Measurements from ENCODE around the gene PPIA.
"Not testable (repeated sequence)": the region's sequence is repeated elsewhere in the genome, so short reads cannot be mapped to it uniquely, and the experiment has no call there.

PPIA gene

DNA sequence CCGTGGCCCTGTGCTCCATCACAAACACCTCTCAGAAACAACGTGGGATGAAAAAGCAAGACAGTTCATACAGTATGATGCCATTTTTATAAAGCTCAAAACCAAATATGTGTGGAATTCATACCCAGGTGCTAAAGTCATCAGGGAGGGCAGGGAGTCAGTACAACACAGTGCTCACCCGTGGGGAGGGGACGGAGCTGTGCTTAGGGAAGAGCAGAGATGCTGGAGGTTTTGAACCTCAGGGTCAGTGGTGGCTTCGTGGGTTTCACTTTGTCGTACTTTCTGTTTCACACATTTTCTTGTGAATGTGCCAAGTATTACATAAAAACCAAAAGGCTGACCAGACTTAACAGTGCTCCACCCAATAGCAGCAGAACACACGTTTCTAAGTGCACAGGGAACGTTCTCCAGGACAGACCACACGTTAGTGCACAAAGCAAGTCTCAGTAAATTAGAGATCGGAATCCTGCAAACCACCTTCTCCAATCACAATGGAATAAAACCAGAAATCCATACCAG lies 26.6 kb upstream of the PPIA start:
- Histone ChIP-seq H3K4me3 (ENCODE audit: low read length in 2 of 2) (peak overlapping the region in 1 of 2 donors; percentile 50), H3K27me3 (ENCODE audit: control insufficient read depth in 2 of 2, insufficient read depth in 2 of 2, low read length in 2 of 2) (peaks cover 0 to 2% of the 10 kb centered on the region in 2 donors), H3K9me3 (ENCODE audit: control insufficient read depth in 2 of 2, low read length in 2 of 2) (no peaks in the 10 kb centered on the region), H3K36me3 (ENCODE audit: control insufficient read depth in 2 of 2, insufficient read depth in 2 of 2, low read length in 2 of 2) (peaks cover 23 to 28% of the 10 kb centered on the region in 2 donors), H3K4me1 (ENCODE audit: control insufficient read depth in 2 of 2, insufficient read depth in 2 of 2, low read length in 2 of 2) (peaks cover 26 to 32% of the 10 kb centered on the region in 2 donors), H3K27ac (ENCODE audit: low read depth in 2 of 2, low read length in 2 of 2) (peak overlapping the region in 1 of 2 donors; percentile 23), H3K9ac (ENCODE audit: low read depth in 1 of 2, low read length in 2 of 2) (no peak overlapping the region)

DNA sequence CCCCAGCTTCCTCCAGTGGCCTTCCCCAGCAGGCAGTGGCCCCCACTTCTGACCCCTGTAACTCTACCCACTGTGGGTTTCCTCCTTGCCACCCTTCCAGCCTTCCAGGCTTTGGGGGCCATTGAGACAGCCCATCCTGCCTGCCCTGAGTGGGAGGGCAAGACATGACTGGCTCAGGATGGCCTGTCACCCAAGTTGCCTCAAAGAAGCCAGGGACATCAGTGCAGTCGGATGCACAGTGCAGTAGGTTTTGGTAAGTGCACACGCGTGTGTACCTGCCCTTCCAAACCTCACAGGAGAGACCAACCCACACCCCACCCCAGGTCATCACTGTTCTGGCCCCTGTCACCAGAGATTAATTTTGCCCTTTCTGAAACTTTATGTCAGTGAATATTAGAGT lies 25.1 kb upstream of the PPIA start:
- Histone ChIP-seq H3K9me3 (ENCODE audit: control insufficient read depth in 2 of 2, low read length in 2 of 2) (no peaks in the 10 kb centered on the region), H3K9ac (ENCODE audit: low read depth in 1 of 2, low read length in 2 of 2) (no peak overlapping the region), H3K4me1 (ENCODE audit: control insufficient read depth in 2 of 2, insufficient read depth in 2 of 2, low read length in 2 of 2) (peaks cover 26 to 32% of the 10 kb centered on the region in 2 donors), H3K4me3 (ENCODE audit: low read length in 2 of 2) (no peak overlapping the region), H3K36me3 (ENCODE audit: control insufficient read depth in 2 of 2, insufficient read depth in 2 of 2, low read length in 2 of 2) (peaks cover 9 to 13% of the 10 kb centered on the region in 2 donors), H3K27me3 (ENCODE audit: control insufficient read depth in 2 of 2, insufficient read depth in 2 of 2, low read length in 2 of 2) (peaks cover 0 to 2% of the 10 kb centered on the region in 2 donors), H3K27ac (ENCODE audit: low read depth in 2 of 2, low read length in 2 of 2) (no peak overlapping the region)

DNA sequence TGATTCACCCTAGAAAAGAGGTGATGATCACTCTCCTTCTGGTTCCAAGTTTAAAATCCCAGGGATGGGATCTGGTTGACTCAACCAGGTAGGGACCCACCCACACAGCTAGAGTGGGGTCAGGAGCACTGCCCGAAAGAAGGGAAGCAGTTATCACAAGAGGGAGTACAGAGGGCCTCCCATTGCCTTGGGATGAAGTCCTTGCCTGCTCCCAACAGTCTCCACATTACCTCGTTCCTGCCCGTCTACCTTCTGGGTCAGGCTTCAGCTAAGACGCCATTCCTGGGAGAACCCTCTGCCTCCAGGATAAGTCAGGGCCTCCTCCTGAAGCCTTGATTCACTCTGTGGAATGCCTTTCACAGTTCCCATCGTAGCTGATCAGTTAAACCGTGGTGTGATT lies 24.0 kb upstream of the PPIA start:
- Histone ChIP-seq H3K9ac (ENCODE audit: low read depth in 1 of 2, low read length in 2 of 2) (no peak overlapping the region), H3K4me3 (ENCODE audit: low read length in 2 of 2) (no peak overlapping the region)

DNA sequence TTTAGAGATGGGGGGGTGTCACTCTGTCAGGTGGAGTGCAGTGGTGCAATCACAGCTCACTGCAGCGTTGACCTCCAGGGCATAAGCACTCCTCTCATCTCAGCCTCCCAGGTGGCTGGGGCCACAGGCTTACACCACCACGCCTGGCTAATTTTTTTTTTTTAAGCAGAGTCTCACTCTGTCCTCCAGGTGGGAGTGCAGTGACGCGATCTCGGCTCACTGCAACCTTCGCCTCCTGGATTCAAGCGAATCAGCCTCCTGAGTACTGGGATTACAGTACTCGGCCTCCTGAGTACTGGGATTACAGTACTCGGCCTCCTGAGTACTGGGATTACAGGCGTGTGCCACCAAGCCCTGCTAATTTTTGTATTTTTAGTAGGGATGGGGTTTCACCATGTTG lies 23.6 kb upstream of the PPIA start:
- H3K27me3 ChIP-seq (ENCODE audit: control insufficient read depth in 2 of 2, insufficient read depth in 2 of 2, low read length in 2 of 2) = peaks cover 0 to 2% of the 10 kb centered on the region in 2 donors
- H3K9ac ChIP-seq (ENCODE audit: low read depth in 1 of 2, low read length in 2 of 2) = no peak overlapping the region
- H3K4me1 ChIP-seq (ENCODE audit: control insufficient read depth in 2 of 2, insufficient read depth in 2 of 2, low read length in 2 of 2) = peaks cover 21 to 25% of the 10 kb centered on the region in 2 donors
- H3K9me3 ChIP-seq (ENCODE audit: control insufficient read depth in 2 of 2, low read length in 2 of 2) = no peaks in the 10 kb centered on the region
- no peak overlapping the region for H3K27ac ChIP-seq (ENCODE audit: low read depth in 2 of 2, low read length in 2 of 2)
- no peaks in the 10 kb centered on the region for H3K36me3 ChIP-seq (ENCODE audit: control insufficient read depth in 2 of 2, insufficient read depth in 2 of 2, low read length in 2 of 2)
- H3K4me3 ChIP-seq (ENCODE audit: low read length in 2 of 2) = no peak overlapping the region

More for the DNA sequence above, 24.0 kb upstream of the PPIA start:
- Histone ChIP-seq H3K27ac (ENCODE audit: low read depth in 2 of 2, low read length in 2 of 2) (no peak overlapping the region), H3K4me1 (ENCODE audit: control insufficient read depth in 2 of 2, insufficient read depth in 2 of 2, low read length in 2 of 2) (peaks cover 25 to 29% of the 10 kb centered on the region in 2 donors), H3K27me3 (ENCODE audit: control insufficient read depth in 2 of 2, insufficient read depth in 2 of 2, low read length in 2 of 2) (peaks cover 0 to 2% of the 10 kb centered on the region in 2 donors), H3K36me3 (ENCODE audit: control insufficient read depth in 2 of 2, insufficient read depth in 2 of 2, low read length in 2 of 2) (peaks cover 0 to 3% of the 10 kb centered on the region in 2 donors), H3K9me3 (ENCODE audit: control insufficient read depth in 2 of 2, low read length in 2 of 2) (no peaks in the 10 kb centered on the region)

DNA sequence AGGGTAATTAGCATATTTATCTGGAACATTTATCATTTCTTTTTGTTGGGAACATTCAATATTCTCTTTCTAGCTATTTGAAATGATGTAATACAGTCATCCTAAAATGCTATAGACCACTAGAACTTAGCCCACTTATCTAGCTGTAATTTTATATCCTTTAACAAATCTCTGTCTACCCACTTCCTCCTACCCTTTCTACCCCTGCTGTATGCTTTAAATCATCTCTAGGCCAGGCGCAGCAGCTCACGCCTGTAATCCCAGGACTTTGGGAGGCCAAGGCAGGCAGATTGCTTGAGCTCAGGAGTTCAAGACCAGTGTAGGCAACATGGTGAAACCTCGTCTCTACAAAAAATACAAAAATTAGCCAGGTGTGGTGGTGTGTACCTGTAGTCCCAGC lies 22.0 kb upstream of the PPIA start:
- not testable (repeated sequence) for H3K4me1 ChIP-seq (ENCODE audit: control insufficient read depth in 2 of 2, insufficient read depth in 2 of 2, low read length in 2 of 2); H3K9me3 ChIP-seq (ENCODE audit: control insufficient read depth in 2 of 2, low read length in 2 of 2); H3K9ac ChIP-seq (ENCODE audit: low read depth in 1 of 2, low read length in 2 of 2); H3K4me3 ChIP-seq (ENCODE audit: low read length in 2 of 2); H3K27me3 ChIP-seq (ENCODE audit: control insufficient read depth in 2 of 2, insufficient read depth in 2 of 2, low read length in 2 of 2); H3K27ac ChIP-seq (ENCODE audit: low read depth in 2 of 2, low read length in 2 of 2); H3K36me3 ChIP-seq (ENCODE audit: control insufficient read depth in 2 of 2, insufficient read depth in 2 of 2, low read length in 2 of 2)

DNA sequence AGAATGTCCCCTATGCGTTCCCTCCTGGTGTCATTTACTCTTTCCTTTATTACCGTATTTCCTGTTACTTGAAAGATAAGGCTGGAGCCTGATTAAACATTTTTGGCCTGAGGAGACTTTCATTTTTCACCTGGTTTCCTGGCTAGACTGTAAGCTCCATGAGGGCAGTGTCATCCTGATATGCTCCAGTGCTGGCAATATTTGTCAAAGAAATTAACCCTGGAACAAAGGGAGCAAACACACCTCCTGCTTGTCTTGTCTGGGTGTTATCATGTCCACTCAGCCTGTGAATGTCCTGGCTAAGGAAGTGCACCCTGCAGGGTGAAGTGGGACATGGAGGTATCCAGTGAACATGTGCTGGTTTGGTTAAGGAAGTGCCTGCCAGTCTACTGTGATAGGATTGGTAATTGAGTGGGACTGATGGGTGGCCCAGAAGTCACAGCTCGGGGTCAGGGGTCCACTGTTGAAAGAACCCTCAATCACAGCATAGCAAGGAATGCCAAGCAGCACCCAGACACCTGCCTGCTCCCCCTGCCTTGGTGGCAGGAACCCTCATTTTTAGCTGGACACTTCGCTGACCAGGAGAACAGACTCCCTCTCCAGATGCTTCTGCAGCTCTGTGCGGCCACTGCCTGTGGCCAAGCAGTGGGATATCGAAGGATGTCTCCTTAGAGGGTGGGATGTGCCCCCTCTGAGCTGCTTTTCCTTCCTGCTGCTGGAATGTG lies 20.9 kb upstream of the PPIA start:
- Histone ChIP-seq H3K9me3 (ENCODE audit: control insufficient read depth in 2 of 2, low read length in 2 of 2) (no peaks in the 10 kb centered on the region), H3K4me1 (ENCODE audit: control insufficient read depth in 2 of 2, insufficient read depth in 2 of 2, low read length in 2 of 2) (no peaks in the 10 kb centered on the region), H3K36me3 (ENCODE audit: control insufficient read depth in 2 of 2, insufficient read depth in 2 of 2, low read length in 2 of 2) (no peaks in the 10 kb centered on the region), H3K9ac (ENCODE audit: low read depth in 1 of 2, low read length in 2 of 2) (no peak overlapping the region), H3K4me3 (ENCODE audit: low read length in 2 of 2) (no peak overlapping the region), H3K27me3 (ENCODE audit: control insufficient read depth in 2 of 2, insufficient read depth in 2 of 2, low read length in 2 of 2) (peaks cover 0 to 2% of the 10 kb centered on the region in 2 donors), H3K27ac (ENCODE audit: low read depth in 2 of 2, low read length in 2 of 2) (no peak overlapping the region)

DNA sequence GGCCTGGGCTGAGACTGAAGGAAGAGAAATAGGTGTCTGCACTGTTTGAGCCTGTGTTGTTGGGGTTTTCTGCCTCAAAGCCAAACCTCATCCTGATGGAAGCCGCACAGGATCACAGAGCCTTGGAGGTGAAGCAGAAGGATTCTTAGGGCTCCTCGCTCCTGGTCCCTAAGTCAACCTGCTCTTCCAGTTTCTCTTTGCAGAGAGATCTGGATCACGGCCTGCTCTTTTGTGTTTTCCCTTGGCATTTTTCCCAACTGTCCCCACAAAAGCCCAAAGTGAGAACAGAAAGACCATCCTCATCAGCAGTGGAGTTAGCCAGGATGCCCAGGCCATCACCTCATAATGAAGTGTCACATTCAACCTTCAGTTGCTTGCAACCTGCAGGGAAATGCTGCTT lies 20.3 kb upstream of the PPIA start:
- Histone ChIP-seq H3K27me3 (ENCODE audit: control insufficient read depth in 2 of 2, insufficient read depth in 2 of 2, low read length in 2 of 2) (no peaks in the 10 kb centered on the region), H3K4me3 (ENCODE audit: low read length in 2 of 2) (no peak overlapping the region), H3K36me3 (ENCODE audit: control insufficient read depth in 2 of 2, insufficient read depth in 2 of 2, low read length in 2 of 2) (no peaks in the 10 kb centered on the region), H3K9ac (ENCODE audit: low read depth in 1 of 2, low read length in 2 of 2) (no peak overlapping the region), H3K27ac (ENCODE audit: low read depth in 2 of 2, low read length in 2 of 2) (no peak overlapping the region), H3K9me3 (ENCODE audit: control insufficient read depth in 2 of 2, low read length in 2 of 2) (no peaks in the 10 kb centered on the region), H3K4me1 (ENCODE audit: control insufficient read depth in 2 of 2, insufficient read depth in 2 of 2, low read length in 2 of 2) (no peaks in the 10 kb centered on the region)

DNA sequence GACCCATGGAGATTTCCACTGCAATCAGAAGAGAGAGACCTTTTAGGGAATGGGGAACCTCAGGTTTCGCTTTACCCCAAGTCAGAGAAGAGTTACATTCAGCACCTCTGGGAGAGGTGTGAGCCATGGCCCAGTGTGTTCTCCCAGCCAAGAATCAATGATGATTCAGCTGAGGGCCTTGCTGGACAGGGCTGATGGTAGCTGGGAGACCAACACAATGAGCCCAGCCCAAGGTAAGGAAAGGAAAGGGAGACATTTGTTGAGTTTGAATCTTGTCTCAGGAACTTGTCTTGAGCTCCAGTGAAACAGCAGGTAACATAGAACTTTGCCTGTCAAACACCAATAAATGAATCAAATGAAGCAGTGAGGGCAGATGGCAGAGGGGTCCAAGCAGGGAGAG lies 14.0 kb upstream of the PPIA start:
- H3K9me3 ChIP-seq (ENCODE audit: control insufficient read depth in 2 of 2, low read length in 2 of 2) = peaks cover 0 to 4% of the 10 kb centered on the region in 2 donors
- H3K4me1 ChIP-seq (ENCODE audit: control insufficient read depth in 2 of 2, insufficient read depth in 2 of 2, low read length in 2 of 2) = no peaks in the 10 kb centered on the region
- H3K27me3 ChIP-seq (ENCODE audit: control insufficient read depth in 2 of 2, insufficient read depth in 2 of 2, low read length in 2 of 2) = no peaks in the 10 kb centered on the region
- H3K4me3 ChIP-seq (ENCODE audit: low read length in 2 of 2) = no peak overlapping the region
- H3K36me3 ChIP-seq (ENCODE audit: control insufficient read depth in 2 of 2, insufficient read depth in 2 of 2, low read length in 2 of 2) = no peaks in the 10 kb centered on the region
- no peak overlapping the region for H3K27ac ChIP-seq (ENCODE audit: low read depth in 2 of 2, low read length in 2 of 2)
- no peak overlapping the region for H3K9ac ChIP-seq (ENCODE audit: low read depth in 1 of 2, low read length in 2 of 2)

DNA sequence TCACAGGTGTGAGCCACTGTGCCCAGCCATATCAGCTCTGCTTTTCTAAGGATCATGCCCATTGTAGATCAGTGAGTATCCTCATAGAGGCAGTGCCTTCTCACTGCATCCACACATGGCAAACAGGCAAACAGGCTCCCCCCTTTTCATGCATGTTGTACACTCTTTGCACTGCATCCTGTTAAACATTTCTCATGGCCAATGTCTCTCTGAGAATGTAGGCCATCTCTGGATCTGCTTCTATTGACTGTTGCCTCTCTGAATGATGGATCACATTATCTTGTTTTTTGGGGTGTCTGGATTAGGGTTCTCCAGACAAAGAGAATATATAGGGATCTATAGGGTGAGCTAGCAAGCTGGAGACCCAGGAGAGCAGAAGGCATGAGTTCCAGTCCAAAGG lies 13.1 kb upstream of the PPIA start:
- H3K4me3 ChIP-seq (ENCODE audit: low read length in 2 of 2) = no peak overlapping the region
- H3K9me3 ChIP-seq (ENCODE audit: control insufficient read depth in 2 of 2, low read length in 2 of 2) = peaks cover 0 to 4% of the 10 kb centered on the region in 2 donors
- no peak overlapping the region for H3K27ac ChIP-seq (ENCODE audit: low read depth in 2 of 2, low read length in 2 of 2)
- no peak overlapping the region for H3K9ac ChIP-seq (ENCODE audit: low read depth in 1 of 2, low read length in 2 of 2)
- H3K27me3 ChIP-seq (ENCODE audit: control insufficient read depth in 2 of 2, insufficient read depth in 2 of 2, low read length in 2 of 2) = no peaks in the 10 kb centered on the region
- no peaks in the 10 kb centered on the region for H3K4me1 ChIP-seq (ENCODE audit: control insufficient read depth in 2 of 2, insufficient read depth in 2 of 2, low read length in 2 of 2)
- H3K36me3 ChIP-seq (ENCODE audit: control insufficient read depth in 2 of 2, insufficient read depth in 2 of 2, low read length in 2 of 2) = no peaks in the 10 kb centered on the region

DNA sequence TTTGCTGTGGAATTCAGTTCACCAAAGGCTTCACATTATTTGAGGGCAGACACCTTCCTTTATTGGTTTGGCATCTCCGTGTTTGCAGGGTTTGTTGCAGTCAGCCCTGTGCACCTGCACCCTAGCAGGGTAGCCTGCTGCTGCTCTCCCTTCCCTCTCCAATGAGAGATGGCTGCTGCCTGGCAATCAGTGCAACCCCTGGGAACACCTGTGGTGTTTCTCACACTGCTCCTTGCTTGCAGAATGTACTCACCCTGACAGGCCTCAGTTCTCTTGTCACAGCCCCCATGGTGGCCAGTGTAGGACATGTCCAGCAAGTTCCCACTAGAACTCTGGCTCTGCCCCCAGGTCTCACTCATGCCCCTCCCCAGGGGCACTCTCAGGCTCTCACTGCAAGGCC lies 12.1 kb upstream of the PPIA start:
- no peak overlapping the region for H3K4me3 ChIP-seq (ENCODE audit: low read length in 2 of 2)
- no peak overlapping the region for H3K27ac ChIP-seq (ENCODE audit: low read depth in 2 of 2, low read length in 2 of 2)
- H3K27me3 ChIP-seq (ENCODE audit: control insufficient read depth in 2 of 2, insufficient read depth in 2 of 2, low read length in 2 of 2) = no peaks in the 10 kb centered on the region
- no peaks in the 10 kb centered on the region for H3K4me1 ChIP-seq (ENCODE audit: control insufficient read depth in 2 of 2, insufficient read depth in 2 of 2, low read length in 2 of 2)
- peaks cover 0 to 4% of the 10 kb centered on the region in 2 donors for H3K9me3 ChIP-seq (ENCODE audit: control insufficient read depth in 2 of 2, low read length in 2 of 2)
- no peak overlapping the region for H3K9ac ChIP-seq (ENCODE audit: low read depth in 1 of 2, low read length in 2 of 2)
- H3K36me3 ChIP-seq (ENCODE audit: control insufficient read depth in 2 of 2, insufficient read depth in 2 of 2, low read length in 2 of 2) = no peaks in the 10 kb centered on the region

Data from mucosa of rectum (tissue), 2 donors.